Astrocyte (in vitro differentiated cells and primary cell): ENCODE results near the gene FAM200B. TPM values are rescaled to one million over a fixed set of nuclear protein-coding genes. Genes with fewer than 3 reads are reported as not detected.

ENCODE experiments used
- DNase-seq: peaks from one replicate; pipeline ENCODE4 v3.0.0-alpha.2; 2010; ENCODE audit warnings: low read depth
- FAIRE-seq: peaks from 2 replicates; lab custom pipeline; 2011; peaks lifted over from hg19 to GRCh38; lab: Jason Lieb, UNC
- H2AFZ ChIP-seq: 2 replicates; pipeline ENCODE4 v1.6.0; 2012; ENCODE audit warnings: low read depth, low read length, inconsistent platforms
- H3K27ac ChIP-seq: 2 replicates; pipeline ENCODE4 v1.5.1; 2011; ENCODE audit warnings: low read depth, low read length, inconsistent platforms
- H3K27me3 ChIP-seq: 2 replicates; pipeline ENCODE4 v1.6.0; 2011; ENCODE audit warnings: low read length, inconsistent platforms; ENCODE audit not compliant: insufficient read depth
- H3K36me3 ChIP-seq: 2 replicates; pipeline ENCODE4 v1.5.1; 2011; ENCODE audit warnings: low read length, inconsistent platforms; ENCODE audit not compliant: insufficient read depth
- H3K4me1 ChIP-seq: 2 replicates; pipeline ENCODE4 v1.5.1; 2011; ENCODE audit warnings: low read length, inconsistent platforms; ENCODE audit not compliant: insufficient read depth
- H3K4me2 ChIP-seq: 2 replicates; pipeline ENCODE4 v1.6.0; 2012; ENCODE audit warnings: low read length, inconsistent platforms
- H3K4me3 ChIP-seq: 2 replicates; pipeline ENCODE4 v1.5.1; 2011; ENCODE audit warnings: low read depth, mild to moderate bottlenecking, low read length, inconsistent platforms; ENCODE audit not compliant: insufficient read depth
- H3K79me2 ChIP-seq: 2 replicates; pipeline ENCODE4 v1.6.0; 2012; ENCODE audit warnings: mild to moderate bottlenecking, low read length, inconsistent platforms; ENCODE audit not compliant: insufficient read depth
- H3K9ac ChIP-seq: 2 replicates; pipeline ENCODE4 v1.6.0; 2012; ENCODE audit warnings: mild to moderate bottlenecking, low read length, inconsistent platforms
- H3K9me3 ChIP-seq: 2 replicates; pipeline ENCODE4 v1.5.1; 2012; ENCODE audit warnings: low read depth, mild to moderate bottlenecking, low read length, inconsistent platforms; ENCODE audit not compliant: insufficient read depth
- H4K20me1 ChIP-seq: 2 replicates; pipeline ENCODE4 v1.6.0; 2012; ENCODE audit warnings: low read length, inconsistent platforms; ENCODE audit not compliant: insufficient read depth
- H3K27ac Mint-ChIP-seq: one replicate; pipeline ENCODE4 v1.8.0; 2021; ENCODE audit warnings: mild to moderate bottlenecking, mixed read lengths; ENCODE audit not compliant: unreplicated experiment
- H3K27me3 Mint-ChIP-seq: one replicate; pipeline ENCODE4 v1.8.0; 2021; ENCODE audit warnings: low read depth, mixed read lengths; ENCODE audit not compliant: unreplicated experiment
- H3K36me3 Mint-ChIP-seq: one replicate; pipeline ENCODE4 v1.8.0; 2021; ENCODE audit warnings: low read depth, mixed read lengths; ENCODE audit not compliant: unreplicated experiment
- H3K4me1 Mint-ChIP-seq: one replicate; pipeline ENCODE4 v1.8.0; 2021; ENCODE audit warnings: low read depth, mixed read lengths; ENCODE audit not compliant: unreplicated experiment
- H3K4me3 Mint-ChIP-seq: one replicate; pipeline ENCODE4 v1.8.0; 2021; ENCODE audit warnings: mild to moderate bottlenecking, moderate library complexity, mixed read lengths; ENCODE audit not compliant: unreplicated experiment
- H3K9me3 Mint-ChIP-seq: one replicate; pipeline ENCODE4 v1.8.0; 2021; ENCODE audit warnings: mild to moderate bottlenecking, mixed read lengths; ENCODE audit not compliant: unreplicated experiment
- CTCF ChIP-seq: IDR thresholded peaks from 2 replicates; pipeline ENCODE4 v1.5.1; 2011; ENCODE audit warnings: low read depth, mild to moderate bottlenecking, inconsistent platforms, low read length, moderate library complexity; ENCODE audit not compliant: insufficient read depth
- EZH2 ChIP-seq: IDR thresholded peaks from 2 replicates; pipeline ENCODE4 v1.6.1; 2012; ENCODE audit warnings: mild to moderate bottlenecking, low read length, inconsistent platforms; ENCODE audit not compliant: insufficient read depth
- total RNA-seq: library from RNA; stranded (reverse); gene quantifications from 2 replicates; pipeline ENCODE4 v1.2.1, GENCODE V29; 2021

Gene FAM200B
- total RNA-seq, 1 donor from 2014 or later = 74.7 TPM

- FAIRE-seq (no peak), DNase-seq (no peak)
- Mint-ChIP-seq H3K27ac (peak overlapping the region; percentile 60), H3K27me3 (no peaks in the 10 kb centered on the region), H3K36me3 (no peaks in the 10 kb centered on the region), H3K4me3 (peak overlapping the region; percentile 98), H3K4me1 (peaks cover 45% of the 10 kb centered on the region), H3K9me3 (no peaks in the 10 kb centered on the region)
- TF ChIP-seq CTCF = no peak
- TF ChIP-seq EZH2 = no peak
- peak overlapping the region; percentile 97 for H3K27ac ChIP-seq
- peaks cover 69% of the 10 kb centered on the region for H3K79me2 ChIP-seq
- H2AFZ ChIP-seq = no peak overlapping the region
- H3K9ac ChIP-seq = peak overlapping the region; percentile 94
- H3K4me1 ChIP-seq = peaks cover 27% of the 10 kb centered on the region
- no peaks in the 10 kb centered on the region for H3K27me3 ChIP-seq
- peaks cover 41% of the 10 kb centered on the region for H4K20me1 ChIP-seq
- no peaks in the 10 kb centered on the region for H3K9me3 ChIP-seq
- peak overlapping the region; percentile 84 for H3K4me2 ChIP-seq
- H3K36me3 ChIP-seq = no peaks in the 10 kb centered on the region
- H3K4me3 ChIP-seq = peak overlapping the region; percentile 91
Measured at GRCh38 chr4:15652841-15653240, 28.8 kb upstream of the FAM200B start.

DNA sequence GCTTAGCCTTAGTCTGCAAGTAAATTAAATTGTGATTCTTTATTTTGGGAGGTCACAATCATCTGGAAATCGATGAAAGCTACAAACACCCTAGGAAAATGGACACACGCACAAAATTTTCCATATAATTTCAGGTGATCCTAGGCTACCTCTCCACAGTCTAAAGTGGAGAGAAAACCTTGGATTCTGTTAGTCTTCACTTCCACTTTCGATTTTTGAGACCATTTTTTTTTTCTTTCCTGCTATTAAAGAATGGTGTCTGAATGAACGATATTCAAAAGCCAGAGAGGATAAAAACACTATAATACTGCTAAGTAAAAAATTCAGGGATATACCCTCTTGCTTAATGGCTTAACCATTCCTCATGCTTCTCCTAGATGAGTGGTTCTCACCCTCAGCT is 28.2 kb upstream of the FAM200B start:
- H3K9me3 Mint-ChIP-seq = no peaks in the 10 kb centered on the region
- peaks cover 63% of the 10 kb centered on the region for H3K79me2 ChIP-seq
- peaks cover 39% of the 10 kb centered on the region for H4K20me1 ChIP-seq
- H2AFZ ChIP-seq = no peak overlapping the region
- H3K27ac Mint-ChIP-seq = peak overlapping the region; percentile 95
- H3K4me3 Mint-ChIP-seq = peak overlapping the region; percentile 98
- TF ChIP-seq EZH2 (no peak), CTCF (no peak)
- H3K27me3 ChIP-seq = no peaks in the 10 kb centered on the region
- H3K4me1 ChIP-seq = peaks cover 27% of the 10 kb centered on the region
- H3K4me1 Mint-ChIP-seq = peaks cover 50% of the 10 kb centered on the region
- FAIRE-seq (no peak), DNase-seq (no peak)
- peak overlapping the region; percentile 91 for H3K4me3 ChIP-seq
- no peaks in the 10 kb centered on the region for H3K27me3 Mint-ChIP-seq
- H3K4me2 ChIP-seq = peak overlapping the region; percentile 84
- peak overlapping the region; percentile 94 for H3K9ac ChIP-seq
- peak overlapping the region; percentile 97 for H3K27ac ChIP-seq
- no peaks in the 10 kb centered on the region for H3K36me3 Mint-ChIP-seq
- no peaks in the 10 kb centered on the region for H3K9me3 ChIP-seq
- no peaks in the 10 kb centered on the region for H3K36me3 ChIP-seq

DNA sequence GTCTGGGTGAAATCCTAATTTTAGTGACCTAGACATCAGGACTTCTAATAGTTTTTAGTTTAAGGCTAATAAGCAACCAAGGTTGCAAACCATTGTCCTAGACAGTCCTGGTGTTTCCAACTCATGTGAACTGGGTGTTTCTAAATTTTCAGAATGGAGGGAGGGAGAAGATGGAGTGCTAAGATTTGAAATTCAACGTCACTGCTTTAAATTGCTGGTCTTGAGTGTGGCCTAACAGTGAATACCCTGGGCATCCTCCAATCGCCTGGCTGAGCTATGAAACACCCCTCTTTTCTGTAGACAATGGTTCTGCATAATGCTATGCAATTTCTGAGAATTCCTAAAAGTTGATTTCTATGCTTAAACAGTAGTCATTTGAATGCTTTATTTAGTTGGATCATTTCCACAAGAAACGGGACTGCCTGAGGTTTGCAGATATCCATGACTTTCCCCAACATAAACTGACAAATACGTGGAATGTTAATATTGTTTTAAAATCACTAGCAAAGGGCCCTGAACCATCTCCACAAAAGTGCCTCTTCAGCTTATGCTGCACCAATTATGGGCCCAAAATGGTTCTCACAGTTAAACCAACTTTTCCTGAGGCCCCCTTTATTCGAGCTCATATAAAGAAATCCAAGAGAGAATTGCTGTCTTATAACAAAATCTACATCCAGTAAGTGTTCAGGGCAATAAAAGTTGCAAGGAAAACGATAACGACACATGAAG is 27.6 kb upstream of the FAM200B start:
- Histone ChIP-seq H3K4me1 (peaks cover 27% of the 10 kb centered on the region), H3K27me3 (no peaks in the 10 kb centered on the region), H3K36me3 (no peaks in the 10 kb centered on the region), H3K27ac (peak overlapping the region; percentile 97), H3K4me3 (peak overlapping the region; percentile 91), H2AFZ (no peak overlapping the region), H3K4me2 (peak overlapping the region; percentile 84), H3K79me2 (peaks cover 57% of the 10 kb centered on the region), H3K9me3 (no peaks in the 10 kb centered on the region), H3K9ac (peak overlapping the region; percentile 94), H4K20me1 (peaks cover 33% of the 10 kb centered on the region)
- peaks cover 47% of the 10 kb centered on the region for H3K4me1 Mint-ChIP-seq
- no peak for FAIRE-seq
- H3K27me3 Mint-ChIP-seq = no peaks in the 10 kb centered on the region
- H3K36me3 Mint-ChIP-seq = no peaks in the 10 kb centered on the region
- TF ChIP-seq EZH2 = no peak
- DNase-seq = peak; percentile 71
- H3K4me3 Mint-ChIP-seq = peak overlapping the region; percentile 98
- peak overlapping the region; percentile 95 for H3K27ac Mint-ChIP-seq
- H3K9me3 Mint-ChIP-seq = no peaks in the 10 kb centered on the region
